ENCODE results near the gene PPARGC1A.

Gene PPARGC1A

DNA sequence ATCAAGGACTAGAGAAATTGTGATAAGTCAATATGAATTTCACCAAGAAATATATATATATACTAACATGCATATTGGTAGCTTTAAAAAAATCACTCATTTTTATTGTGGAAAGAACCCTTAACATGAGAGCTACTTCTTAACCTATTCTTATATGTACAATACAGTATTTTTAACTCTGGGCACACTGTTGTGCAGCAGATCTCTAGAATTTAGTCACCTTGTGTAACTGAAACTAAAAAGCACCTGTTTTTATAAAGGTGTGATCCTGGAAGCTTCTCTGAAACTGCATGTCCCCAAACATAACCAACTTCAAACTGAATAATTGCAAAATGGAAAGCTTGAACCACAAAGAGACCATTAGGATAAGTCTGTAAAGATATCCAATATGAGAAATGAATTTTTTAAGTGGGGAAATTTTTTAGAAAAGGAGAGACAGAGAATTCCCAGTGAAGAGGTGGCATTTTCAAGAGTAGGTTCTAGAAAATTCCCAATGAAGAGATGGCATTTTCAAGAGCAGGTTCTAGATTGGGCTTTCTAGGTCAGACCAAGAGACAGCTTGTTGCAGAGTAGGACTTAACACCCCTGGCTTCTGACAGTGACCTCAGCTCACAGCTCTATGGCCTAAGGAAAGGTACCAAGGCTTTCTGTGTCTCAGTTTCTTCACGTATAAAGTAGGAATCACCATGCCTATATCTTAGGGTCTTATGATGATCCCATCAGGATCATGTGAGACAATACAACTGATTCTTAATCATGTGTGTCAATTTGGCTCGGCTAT lies 22.0 kb upstream of the PPARGC1A start:
- no peak for DNase-seq

- DNase-seq = no peak
Measured at GRCh38 chr4:23909671-23910070, 19.8 kb upstream of the PPARGC1A start.

GRCh38 chr4:23906839-23907238 lies 17.0 kb upstream of the PPARGC1A start:
- no peak for DNase-seq

DNA sequence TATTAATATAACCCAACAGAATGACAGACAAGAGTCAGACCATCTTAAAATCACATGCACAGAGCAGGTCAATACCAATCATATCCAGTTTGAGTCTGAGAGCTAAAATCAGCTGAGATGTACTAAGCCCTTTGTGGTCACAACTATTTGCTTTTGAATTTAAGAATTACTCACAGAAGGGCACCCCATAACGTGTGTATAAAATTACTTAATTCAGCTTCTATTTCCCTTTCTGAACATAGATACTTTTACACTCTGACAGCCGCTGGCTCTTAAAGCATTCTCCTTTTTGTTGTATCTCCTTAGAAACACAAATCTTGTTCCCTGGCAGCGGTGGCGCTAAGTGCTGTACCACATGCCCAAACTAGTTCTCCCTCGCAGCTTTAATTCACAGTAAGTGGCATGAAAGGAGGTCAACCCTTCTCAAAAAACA lies 14.8 kb upstream of the PPARGC1A start:
- no peak for DNase-seq

DNA sequence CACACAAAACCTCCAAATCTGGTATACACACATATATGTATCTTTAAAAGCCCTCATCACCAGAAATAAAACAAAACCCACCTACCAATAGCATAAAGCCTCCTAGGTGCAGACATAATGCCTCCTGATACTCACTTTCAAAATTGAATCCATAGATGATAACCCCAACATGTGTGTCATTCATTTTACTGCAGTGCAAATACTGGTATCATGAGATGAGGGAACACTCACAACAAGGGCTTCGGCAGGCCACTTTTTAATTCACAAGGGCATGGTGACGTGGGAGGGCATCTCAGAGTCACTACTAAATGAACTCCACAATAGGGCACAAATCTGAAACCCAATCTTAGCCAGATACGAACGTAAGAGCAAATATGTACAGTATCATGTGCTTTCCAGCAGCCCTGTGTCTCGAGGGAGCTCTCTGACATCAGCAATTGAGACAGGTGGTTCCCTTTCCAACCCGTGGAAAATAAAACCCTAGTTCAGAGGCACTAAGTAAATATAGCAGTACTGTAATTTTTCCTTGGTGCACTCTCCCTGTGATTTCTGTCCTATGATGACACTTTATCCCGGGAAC lies 14.1 kb upstream of the PPARGC1A start:
- DNase-seq = no peak

- no peak for DNase-seq
Measured at GRCh38 chr4:23902222-23902804, 12.5 kb upstream of the PPARGC1A start.

- DNase-seq = no peak
Measured at GRCh38 chr4:23900636-23901035, 10.8 kb upstream of the PPARGC1A start.

GRCh38 chr4:23899565-23899964 lies 9.7 kb upstream of the PPARGC1A start:
- no peak for DNase-seq

GRCh38 chr4:23897564-23898109 lies 7.8 kb upstream of the PPARGC1A start:
- no peak for DNase-seq

GRCh38 chr4:23894021-23894420 lies 4.2 kb upstream of the PPARGC1A start:
- DNase-seq = no peak

DNA sequence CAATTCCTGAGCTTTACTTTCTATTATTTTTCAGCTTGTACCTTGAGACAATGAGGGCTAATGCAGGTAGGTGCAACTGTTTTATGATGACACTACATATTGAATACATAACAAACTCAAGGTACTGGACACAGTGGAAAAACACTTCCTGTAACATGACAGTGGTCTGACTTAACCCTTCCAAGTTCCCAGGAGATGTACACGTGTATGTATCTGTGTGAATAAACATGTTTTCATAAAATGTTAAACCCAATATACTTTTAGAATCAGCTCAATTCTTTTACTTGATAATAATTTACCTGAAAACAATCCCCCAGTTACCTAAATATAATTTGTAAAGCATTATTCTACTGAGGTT lies 1.2 kb upstream of the PPARGC1A start:
- DNase-seq = no peak

DNA sequence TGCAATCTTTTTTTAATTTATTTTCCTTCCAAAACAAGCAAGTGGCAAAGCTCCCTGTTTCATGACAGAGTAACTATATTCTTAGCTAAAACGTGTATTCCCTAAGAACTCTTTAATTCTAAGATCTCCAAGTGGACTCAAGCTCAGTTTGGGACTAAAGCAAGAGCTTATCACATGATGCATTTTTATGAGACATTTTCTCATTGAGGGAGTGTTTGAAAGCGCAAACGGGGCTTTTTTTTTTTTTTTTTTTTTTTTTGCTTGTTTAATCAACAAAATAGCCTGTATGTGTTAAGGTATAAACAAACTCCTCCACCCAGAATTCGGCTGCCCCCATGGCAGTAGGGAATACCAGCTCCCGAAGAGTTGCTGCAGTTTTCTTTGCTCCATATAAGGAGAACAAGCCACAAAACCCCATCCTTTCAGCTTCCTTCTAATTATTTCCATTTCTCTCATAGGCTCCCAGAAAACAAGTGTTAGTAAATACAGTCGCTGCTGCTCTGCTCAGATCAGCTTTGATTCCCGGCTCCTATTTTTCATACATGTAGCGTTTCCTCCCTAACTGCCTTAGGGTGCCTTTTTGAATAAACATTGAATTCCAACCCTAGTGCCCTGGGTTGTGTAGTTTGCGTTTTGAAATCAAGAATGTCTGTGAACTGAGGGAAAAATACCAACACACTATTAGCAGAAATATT lies 669 bp upstream of the PPARGC1A start:
- DNase-seq = peak; percentile 11

- DNase-seq = no peak
Measured at GRCh38 chr4:23889391-23889790, 456 bp downstream of the PPARGC1A start.

DNA sequence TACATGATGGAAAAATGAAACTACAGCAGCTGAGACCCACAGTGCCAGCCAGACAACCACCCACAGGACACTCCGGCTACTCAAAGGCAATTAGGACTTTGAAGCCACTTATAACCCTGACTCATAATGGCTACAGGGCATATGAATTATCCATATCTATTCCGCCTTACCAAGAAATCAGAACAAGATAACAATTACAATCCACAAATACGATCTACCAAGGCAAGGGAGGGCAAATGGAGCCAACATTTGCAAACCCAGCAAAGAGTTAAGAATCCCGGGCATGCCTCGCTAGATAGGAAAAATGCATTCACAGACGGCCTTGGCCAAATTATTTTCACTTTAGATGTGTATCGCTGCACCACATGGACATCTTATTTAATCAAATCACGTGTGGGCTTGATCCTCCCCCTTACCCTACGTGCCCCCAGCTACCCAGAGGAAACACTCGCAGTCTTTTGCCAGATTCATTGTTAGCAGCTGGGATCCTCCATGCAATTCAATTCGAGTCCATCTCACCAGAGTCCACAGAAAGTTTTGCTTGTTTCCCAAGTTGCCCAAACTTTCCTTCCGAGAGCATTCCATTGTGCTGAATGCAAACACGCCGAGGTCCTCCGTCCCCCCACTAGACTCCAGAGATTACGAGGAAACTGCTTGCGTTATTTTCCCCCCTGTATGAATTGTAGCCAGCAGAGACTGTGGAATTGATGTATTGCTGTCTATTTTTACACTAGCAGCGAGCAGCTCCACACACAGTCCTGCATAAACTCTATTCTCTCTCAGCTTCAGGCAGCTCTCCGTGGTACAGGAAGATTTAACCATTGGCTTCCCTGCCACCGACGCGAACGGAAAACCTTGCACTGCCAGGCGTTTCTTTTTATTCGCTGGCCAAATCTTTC lies 1.2 kb downstream of the PPARGC1A start:
- peak; percentile 58 for DNase-seq

DNA sequence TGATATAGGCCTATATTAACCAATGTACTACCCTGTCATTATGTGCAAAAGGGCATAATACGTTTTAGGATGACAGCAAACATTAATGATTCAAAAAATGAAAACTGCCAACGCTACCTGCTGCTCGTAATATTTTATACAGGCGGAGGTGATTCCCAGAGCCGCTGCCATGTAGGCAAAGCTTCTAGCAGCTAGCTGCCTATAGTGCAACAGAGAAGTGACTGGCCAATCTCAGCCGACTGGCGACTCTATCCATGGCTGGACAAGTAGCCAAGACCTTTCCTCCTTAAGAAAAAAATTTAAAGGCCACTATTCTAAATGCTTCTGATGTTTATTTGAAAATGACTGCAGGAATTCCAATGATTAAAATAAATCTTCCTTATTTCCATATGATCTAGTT lies 1.9 kb downstream of the PPARGC1A start:
- DNase-seq = no peak

GRCh38 chr4:23887173-23887572 lies 2.7 kb downstream of the PPARGC1A start:
- DNase-seq = no peak

- no peak for DNase-seq
Measured at GRCh38 chr4:23885943-23886590, 3.8 kb downstream of the PPARGC1A start.

DNA sequence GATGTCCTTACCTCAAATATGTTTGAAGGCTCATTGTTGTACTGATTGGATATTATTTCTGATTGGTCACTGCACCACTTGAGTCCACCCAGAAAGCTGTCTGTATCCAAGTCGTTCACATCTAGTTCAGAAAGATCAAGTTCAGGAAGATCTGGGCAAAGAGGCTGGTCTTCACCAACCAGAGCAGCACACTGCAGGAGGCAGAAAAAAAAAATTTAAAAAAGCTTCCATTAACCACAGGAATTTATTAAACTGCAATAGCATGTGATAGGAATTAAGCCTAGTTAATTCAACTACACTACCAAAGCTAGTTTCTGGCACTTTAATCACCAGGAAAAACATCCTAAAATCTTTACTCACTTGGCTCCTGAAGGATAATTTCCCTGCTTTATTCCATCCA lies 5.1 kb downstream of the PPARGC1A start:
- DNase-seq = peak; percentile 32

DNA sequence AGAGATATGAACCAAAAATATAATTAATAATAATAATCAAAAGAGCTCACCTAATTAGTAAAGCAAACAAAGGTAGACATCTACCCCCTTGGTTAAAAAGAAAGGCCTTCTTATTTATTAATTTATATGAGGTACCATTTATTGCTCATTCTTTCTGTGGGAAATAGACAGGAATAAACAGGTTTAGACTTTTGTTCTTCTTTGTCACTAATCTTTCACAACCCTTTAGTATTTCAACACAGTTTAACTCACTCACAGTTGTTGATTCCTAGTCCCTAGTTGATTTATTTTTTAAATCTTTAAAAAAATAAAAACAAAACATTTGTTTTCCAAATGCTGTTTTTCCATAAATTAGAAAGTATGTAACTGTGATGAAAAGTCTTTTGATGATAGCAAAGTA lies 5.6 kb downstream of the PPARGC1A start:
- no peak for DNase-seq

GRCh38 chr4:23882976-23883531 lies 6.8 kb downstream of the PPARGC1A start:
- no peak for DNase-seq

DNA sequence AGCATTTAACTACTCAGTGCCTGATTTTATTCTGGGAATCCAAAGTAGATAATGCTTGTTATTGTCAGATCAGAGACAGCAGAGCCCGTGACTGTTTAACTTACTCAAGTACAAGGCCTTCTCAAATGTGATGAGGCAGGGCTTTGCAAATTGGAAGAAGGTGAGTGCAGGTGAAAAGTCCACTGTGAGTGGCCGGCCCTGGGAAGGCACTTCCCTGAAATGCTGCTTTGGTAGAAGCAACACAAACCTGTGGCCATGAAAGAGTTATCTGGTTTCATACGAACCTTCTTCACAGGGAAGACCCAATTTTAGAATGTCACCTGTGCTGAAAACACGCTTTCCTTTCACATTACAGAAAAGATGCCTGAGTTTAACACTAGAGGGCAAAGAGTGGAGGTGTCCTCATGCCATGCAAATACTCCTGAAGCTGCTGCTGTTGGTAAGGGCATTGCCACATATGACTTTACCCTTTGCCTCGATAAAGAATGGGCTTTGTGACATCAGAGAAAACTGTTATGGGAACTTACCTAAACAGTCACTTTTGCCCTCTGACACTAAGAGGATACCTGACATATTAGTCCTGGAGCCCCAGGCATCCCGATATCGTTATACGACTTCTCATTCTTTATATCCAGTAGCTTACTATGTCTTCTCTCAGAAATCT lies 8.0 kb downstream of the PPARGC1A start:
- no peak for DNase-seq

Data from fibroblast of skin of back (primary cell).